ENCODE data around the gene HSPA9.

Gene HSPA9

DNA sequence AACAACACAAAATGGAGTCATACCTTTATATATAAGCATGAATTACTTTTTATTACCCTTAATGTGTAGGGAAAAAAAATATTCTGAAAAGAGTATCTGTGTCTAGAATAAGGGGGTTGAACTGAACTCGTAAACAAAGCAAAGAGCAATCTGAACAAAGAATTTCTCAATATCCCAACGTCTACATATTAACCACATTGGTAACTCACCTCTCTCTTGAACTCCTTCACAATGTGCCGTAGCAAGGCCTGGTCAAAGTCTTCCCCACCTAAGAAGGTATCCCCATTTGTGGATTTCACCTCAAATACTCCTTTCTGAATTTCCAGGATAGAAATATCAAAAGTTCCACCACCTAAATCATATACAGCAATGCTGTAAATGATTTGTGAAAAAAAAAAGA lies 8.4 kb downstream of the HSPA9 start:
- Histone ChIP-seq H3K27ac (replicated peaks) (no peak overlapping the region), H3K27me3 (ENCODE audit: insufficient read depth, poor library complexity, severe bottlenecking) (no peaks in the 10 kb centered on the region), H3K4me3 (replicated peaks; ENCODE audit: insufficient read depth, low read length) (no peak overlapping the region)
- TF ChIP-seq GABPA (IDR thresholded peaks at IDR 0.05; ENCODE audit: low read depth) = no peak
- no peak for TF ChIP-seq SPI1 (IDR thresholded peaks at IDR 0.05; ENCODE audit: borderline replicate concordance, low read depth)
- no peak for TF ChIP-seq POLR2AphosphoS5 (IDR thresholded peaks at IDR 0.05; ENCODE audit: low read depth)
- TF ChIP-seq, protein P1, sequence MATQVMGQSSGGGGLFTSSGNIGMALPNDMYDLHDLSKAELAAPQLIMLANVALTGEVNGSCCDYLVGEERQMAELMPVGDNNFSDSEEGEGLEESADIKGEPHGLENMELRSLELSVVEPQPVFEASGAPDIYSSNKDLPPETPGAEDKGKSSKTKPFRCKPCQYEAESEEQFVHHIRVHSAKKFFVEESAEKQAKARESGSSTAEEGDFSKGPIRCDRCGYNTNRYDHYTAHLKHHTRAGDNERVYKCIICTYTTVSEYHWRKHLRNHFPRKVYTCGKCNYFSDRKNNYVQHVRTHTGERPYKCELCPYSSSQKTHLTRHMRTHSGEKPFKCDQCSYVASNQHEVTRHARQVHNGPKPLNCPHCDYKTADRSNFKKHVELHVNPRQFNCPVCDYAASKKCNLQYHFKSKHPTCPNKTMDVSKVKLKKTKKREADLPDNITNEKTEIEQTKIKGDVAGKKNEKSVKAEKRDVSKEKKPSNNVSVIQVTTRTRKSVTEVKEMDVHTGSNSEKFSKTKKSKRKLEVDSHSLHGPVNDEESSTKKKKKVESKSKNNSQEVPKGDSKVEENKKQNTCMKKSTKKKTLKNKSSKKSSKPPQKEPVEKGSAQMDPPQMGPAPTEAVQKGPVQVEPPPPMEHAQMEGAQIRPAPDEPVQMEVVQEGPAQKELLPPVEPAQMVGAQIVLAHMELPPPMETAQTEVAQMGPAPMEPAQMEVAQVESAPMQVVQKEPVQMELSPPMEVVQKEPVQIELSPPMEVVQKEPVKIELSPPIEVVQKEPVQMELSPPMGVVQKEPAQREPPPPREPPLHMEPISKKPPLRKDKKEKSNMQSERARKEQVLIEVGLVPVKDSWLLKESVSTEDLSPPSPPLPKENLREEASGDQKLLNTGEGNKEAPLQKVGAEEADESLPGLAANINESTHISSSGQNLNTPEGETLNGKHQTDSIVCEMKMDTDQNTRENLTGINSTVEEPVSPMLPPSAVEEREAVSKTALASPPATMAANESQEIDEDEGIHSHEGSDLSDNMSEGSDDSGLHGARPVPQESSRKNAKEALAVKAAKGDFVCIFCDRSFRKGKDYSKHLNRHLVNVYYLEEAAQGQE (IDR thresholded peaks at IDR 0.05; ENCODE audit: insufficient replicate concordance, low read depth) = no peak
- TF ChIP-seq CTCF (IDR thresholded peaks at IDR 0.05; ENCODE audit: insufficient read depth, low read length) = no peak
- DNase-seq (ENCODE audit: low read depth in 1 of 2, low spot score in 1 of 2) = no peak

DNA sequence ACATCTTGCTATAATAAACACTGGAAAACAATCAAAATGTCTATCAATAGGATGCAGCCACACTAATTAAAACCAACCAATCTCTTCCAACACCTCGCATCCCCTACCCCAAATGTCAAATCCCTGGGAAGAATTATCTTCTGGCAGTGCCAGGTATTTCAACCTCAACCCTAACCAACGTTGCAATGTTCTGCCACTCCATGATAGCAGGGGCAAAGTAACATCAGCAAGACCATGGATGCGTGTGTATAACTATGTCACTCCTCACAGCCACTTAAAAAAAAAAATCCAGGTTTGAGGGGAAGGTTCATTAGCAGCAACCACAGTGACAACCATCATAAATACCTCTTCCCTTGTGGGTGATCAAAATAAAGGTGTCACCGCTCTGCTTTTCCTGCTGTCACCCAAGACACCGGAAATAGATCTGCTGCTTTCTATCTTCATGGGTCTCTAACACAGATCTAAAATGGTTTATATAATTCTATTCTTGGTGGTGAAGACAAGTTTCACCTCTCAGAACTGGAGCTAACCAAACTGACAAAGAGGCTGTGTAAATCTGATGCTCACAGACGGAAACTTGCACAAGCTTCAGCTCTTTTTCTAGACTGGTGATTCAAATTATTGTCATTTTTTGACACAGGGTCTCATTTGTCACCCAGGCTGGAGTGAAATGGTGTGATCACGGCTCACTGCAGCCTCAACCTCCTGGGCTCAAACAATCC lies 9.9 kb downstream of the HSPA9 start:
- H3K27ac ChIP-seq (replicated peaks) = no peak overlapping the region
- DNase-seq (ENCODE audit: low read depth in 1 of 2, low spot score in 1 of 2) = no peak
- no peak for TF ChIP-seq CTCF (IDR thresholded peaks at IDR 0.05; ENCODE audit: insufficient read depth, low read length)
- no peak for TF ChIP-seq POLR2AphosphoS5 (IDR thresholded peaks at IDR 0.05; ENCODE audit: low read depth)
- TF ChIP-seq SPI1 (IDR thresholded peaks at IDR 0.05; ENCODE audit: borderline replicate concordance, low read depth) = no peak
- TF ChIP-seq, protein P1 (IDR thresholded peaks at IDR 0.05; ENCODE audit: insufficient replicate concordance, low read depth) = no peak
- no peak for TF ChIP-seq GABPA (IDR thresholded peaks at IDR 0.05; ENCODE audit: low read depth)

DNA sequence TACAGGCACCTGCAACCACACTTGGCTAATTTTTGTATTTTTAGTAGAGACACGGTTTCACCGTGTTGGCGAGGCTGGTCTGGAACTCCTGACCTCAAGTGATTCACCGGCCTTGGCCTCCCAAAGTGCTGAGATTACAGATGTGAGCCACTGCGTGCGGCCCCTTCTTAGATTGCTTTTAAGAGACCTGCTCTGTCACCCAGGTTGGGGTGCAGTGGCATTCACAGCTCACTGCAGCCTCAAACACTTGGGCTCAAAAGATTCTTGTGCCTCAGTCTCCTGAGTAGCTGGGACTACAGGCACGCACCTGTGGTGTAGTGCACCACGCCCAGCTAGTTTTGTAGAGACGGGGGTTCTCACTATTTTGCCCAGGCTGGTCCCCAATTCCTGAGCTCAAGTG lies 11.0 kb downstream of the HSPA9 start:
- no peak overlapping the region for H3K27ac ChIP-seq (replicated peaks)
- H3K27me3 ChIP-seq (ENCODE audit: insufficient read depth, poor library complexity, severe bottlenecking) = no peaks in the 10 kb centered on the region
- TF ChIP-seq, protein P1 (IDR thresholded peaks at IDR 0.05; ENCODE audit: insufficient replicate concordance, low read depth) = no peak
- no peak for TF ChIP-seq SPI1 (IDR thresholded peaks at IDR 0.05; ENCODE audit: borderline replicate concordance, low read depth)
- TF ChIP-seq POLR2AphosphoS5 (IDR thresholded peaks at IDR 0.05; ENCODE audit: low read depth) = no peak
- no peak for TF ChIP-seq GABPA (IDR thresholded peaks at IDR 0.05; ENCODE audit: low read depth)
- no peak for TF ChIP-seq CTCF (IDR thresholded peaks at IDR 0.05; ENCODE audit: insufficient read depth, low read length)
- no peak for DNase-seq (ENCODE audit: low read depth in 1 of 2, low spot score in 1 of 2)
- no peak overlapping the region for H3K4me3 ChIP-seq (replicated peaks; ENCODE audit: insufficient read depth, low read length)

More for the DNA sequence above, 9.9 kb downstream of the HSPA9 start:
- H3K4me3 ChIP-seq (replicated peaks; ENCODE audit: insufficient read depth, low read length) = no peak overlapping the region
- no peaks in the 10 kb centered on the region for H3K27me3 ChIP-seq (ENCODE audit: insufficient read depth, poor library complexity, severe bottlenecking)

All from HL-60 (cell line).